ENCODE measurements around the gene UNC93A.

UNC93A gene

DNA sequence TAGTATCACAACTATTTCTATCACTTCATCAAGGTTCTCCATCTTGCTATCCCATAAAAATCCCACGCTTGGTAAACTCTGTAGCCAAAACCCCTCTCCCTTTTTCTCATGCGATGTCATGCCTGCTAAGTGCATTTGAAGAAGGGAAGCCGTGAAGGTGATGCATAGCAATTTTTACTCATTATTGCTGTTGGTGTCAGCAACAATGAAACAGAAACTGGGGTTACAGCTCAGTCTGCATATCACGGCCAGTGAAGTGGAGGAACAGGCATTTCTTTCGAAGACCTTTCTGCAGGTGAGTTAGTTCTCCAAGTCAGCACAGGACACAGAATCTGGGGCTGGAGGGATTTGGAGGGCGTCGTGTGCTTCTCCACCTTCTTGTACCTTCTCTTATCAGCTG is 5.8 kb downstream of the UNC93A start:
- H3K4me3 ChIP-seq (ENCODE audit: low read depth, low read length): no peak overlapping the region
- DNase-seq (ENCODE audit: low read depth): no peak

DNA sequence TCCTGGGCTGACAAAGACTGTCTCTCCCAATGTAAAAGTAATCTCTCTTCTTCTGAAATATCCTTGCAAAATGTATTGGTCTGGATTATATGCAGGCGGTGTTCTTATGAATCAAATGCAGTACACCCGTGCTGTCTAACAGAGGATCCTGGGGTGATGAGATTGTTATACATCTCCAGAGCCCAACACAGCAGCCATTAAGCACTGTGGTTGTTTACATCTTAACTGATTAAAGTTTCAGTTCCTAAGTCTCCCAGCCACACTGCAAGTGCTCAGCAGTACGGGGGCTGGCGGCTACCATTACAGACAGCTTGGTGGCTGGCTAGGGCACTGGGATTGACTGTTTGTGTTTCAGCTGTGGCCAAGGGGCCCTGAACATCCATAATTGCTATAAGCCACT is 7.0 kb downstream of the UNC93A start:
- TF ChIP-seq, protein P1, sequence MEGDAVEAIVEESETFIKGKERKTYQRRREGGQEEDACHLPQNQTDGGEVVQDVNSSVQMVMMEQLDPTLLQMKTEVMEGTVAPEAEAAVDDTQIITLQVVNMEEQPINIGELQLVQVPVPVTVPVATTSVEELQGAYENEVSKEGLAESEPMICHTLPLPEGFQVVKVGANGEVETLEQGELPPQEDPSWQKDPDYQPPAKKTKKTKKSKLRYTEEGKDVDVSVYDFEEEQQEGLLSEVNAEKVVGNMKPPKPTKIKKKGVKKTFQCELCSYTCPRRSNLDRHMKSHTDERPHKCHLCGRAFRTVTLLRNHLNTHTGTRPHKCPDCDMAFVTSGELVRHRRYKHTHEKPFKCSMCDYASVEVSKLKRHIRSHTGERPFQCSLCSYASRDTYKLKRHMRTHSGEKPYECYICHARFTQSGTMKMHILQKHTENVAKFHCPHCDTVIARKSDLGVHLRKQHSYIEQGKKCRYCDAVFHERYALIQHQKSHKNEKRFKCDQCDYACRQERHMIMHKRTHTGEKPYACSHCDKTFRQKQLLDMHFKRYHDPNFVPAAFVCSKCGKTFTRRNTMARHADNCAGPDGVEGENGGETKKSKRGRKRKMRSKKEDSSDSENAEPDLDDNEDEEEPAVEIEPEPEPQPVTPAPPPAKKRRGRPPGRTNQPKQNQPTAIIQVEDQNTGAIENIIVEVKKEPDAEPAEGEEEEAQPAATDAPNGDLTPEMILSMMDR (IDR thresholded peaks at IDR 0.05; ENCODE audit: low read depth, low read length, missing control alignments): no peak
- H3K4me3 ChIP-seq (ENCODE audit: low read depth, low read length): no peak overlapping the region

More for the DNA sequence above, 5.8 kb downstream of the UNC93A start:
- TF ChIP-seq, protein P1 (IDR thresholded peaks at IDR 0.05; ENCODE audit: low read depth, low read length, missing control alignments): no peak

DNA sequence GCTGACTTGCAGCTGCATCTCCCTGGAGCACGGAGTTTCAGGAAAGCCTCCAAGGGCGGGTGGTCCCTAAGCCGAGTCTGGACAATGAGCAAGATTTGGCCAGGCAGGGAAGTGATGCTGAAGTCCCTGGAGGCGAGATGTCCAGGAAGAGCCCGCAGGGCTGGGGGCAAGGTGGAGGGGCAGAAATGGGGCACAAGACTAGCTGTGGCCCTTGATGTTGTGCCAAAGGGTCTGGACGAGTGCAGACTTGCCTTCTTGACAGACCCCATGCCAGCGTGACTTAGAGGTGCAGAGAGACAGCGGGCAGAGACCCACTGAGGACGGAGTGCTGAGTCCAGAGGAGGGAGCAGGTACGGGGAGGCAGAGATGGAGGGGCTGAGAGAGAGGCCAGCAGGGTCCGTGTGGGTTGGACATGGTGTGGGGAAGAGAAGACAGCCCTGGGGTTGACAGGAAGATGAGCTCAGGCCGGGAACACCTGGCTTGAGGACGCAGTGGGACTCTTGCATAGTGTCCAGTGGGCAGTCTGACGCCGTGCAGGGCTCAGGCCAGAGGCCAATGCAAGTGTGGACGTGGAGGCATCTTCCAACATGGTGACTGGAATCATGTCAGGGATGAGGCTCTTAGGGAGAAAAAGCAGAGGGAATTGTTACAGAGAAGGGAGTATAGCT is 8.7 kb downstream of the UNC93A start:
- no peak overlapping the region for H3K4me3 ChIP-seq (ENCODE audit: low read depth, low read length)
- DNase-seq (ENCODE audit: low read depth): no peak
- TF ChIP-seq, protein P1 (IDR thresholded peaks at IDR 0.05; ENCODE audit: low read depth, low read length, missing control alignments): no peak

More for the DNA sequence above, 7.0 kb downstream of the UNC93A start:
- no peak for DNase-seq (ENCODE audit: low read depth)

DNA sequence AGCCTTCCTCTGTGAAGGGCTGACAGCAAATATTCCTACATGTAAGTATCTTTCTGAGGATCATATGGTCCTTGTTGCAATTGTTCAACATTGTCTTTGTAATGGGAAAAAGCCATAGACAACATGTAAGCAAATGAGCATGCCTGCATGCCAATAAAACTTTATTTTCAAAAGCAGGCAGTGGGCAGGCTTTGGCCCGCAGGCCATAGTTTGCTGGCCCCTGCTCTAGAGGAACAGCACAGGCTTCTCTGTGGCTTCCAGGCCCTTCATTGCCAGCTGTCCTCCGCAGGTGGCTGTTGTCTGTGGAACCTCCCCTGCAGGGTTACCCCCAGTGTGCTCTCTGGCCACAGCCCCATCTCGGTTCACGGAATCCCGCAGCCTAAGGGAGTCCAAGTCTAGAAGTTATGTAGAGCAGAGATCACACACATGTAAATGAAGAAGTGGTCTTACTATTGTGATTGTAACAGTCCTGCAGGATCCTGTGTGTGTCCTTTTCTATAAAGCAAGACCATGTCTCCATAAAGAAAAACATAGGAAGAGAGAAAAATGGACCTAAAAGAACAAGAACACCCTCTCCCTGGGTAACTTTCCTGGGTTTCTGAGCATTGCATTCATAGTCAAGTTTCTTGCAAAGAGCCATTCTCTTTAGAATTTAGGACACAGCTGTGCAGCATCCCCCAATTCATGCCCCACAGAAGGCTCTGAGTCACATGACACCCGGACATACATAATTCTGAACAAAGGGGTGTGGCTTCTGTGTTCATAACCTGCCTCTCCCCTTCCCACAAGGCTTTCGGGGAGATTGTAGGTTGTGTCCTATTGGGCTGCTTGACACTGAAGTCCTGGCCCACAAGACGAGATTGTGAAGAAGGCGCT is 10.0 kb downstream of the UNC93A start:
- DNase-seq (ENCODE audit: low read depth): no peak
- H3K4me3 ChIP-seq (ENCODE audit: low read depth, low read length): no peak overlapping the region
- TF ChIP-seq, protein P1 (IDR thresholded peaks at IDR 0.05; ENCODE audit: low read depth, low read length, missing control alignments): no peak

DNA sequence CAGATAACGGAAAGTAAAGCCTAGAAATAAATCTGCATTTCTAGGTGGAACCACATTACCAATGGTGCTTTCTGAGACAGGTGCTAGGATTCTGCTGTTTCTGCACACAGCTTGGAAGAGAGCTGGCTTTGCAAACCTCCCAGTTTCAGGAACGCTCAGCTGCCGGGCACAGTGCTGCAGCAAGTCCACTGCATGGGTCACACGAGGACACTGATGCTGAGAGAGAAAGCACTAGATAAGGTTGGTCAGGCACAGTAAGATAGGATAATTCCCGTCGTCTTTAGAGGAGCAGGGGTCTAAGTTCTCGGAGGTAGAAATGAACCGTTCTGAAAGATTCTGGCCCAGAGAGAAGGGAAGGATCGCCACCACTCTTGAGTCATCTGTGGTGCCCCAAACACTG is 11.0 kb downstream of the UNC93A start:
- TF ChIP-seq, protein P1 (IDR thresholded peaks at IDR 0.05; ENCODE audit: low read depth, low read length, missing control alignments): no peak
- H3K4me3 ChIP-seq (ENCODE audit: low read depth, low read length): no peak overlapping the region
- no peak for DNase-seq (ENCODE audit: low read depth)

DNA sequence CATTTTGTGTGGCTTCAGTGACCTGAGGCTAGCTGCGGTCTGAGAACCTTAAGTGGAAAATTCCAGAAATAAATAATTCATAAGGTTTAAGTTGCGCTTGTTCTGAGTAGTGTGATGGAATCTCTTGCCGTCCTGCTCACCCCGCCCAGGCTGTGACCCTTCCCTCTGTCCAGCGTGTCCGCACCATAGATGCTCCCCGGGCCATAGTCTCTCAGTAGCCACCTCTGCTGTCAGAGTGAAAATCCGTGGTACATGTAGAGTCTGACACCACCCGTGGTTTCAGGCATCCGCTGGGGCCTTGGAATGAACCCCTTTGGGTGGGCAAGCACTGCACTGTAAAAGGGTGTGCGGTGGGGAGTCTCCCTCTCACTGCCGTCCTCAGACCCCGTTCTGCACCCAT is 11.7 kb downstream of the UNC93A start:
- DNase-seq (ENCODE audit: low read depth): no peak
- no peak overlapping the region for H3K4me3 ChIP-seq (ENCODE audit: low read depth, low read length)
- TF ChIP-seq, protein P1 (IDR thresholded peaks at IDR 0.05; ENCODE audit: low read depth, low read length, missing control alignments): no peak
